NCI-H345 treated with DMSO at 0.1 percent for 48 hours (cell line): ENCODE data around the gene LPIN3.
A peak's percentile ranks its signal among the peaks of the same experiment; 100 is the strongest.

Experiments
- DNase-seq: peaks from one replicate; lab custom pipeline; 2025; ENCODE audit not compliant: unreplicated experiment; lab: John Stamatoyannopoulos, UW

LPIN3 gene

DNA sequence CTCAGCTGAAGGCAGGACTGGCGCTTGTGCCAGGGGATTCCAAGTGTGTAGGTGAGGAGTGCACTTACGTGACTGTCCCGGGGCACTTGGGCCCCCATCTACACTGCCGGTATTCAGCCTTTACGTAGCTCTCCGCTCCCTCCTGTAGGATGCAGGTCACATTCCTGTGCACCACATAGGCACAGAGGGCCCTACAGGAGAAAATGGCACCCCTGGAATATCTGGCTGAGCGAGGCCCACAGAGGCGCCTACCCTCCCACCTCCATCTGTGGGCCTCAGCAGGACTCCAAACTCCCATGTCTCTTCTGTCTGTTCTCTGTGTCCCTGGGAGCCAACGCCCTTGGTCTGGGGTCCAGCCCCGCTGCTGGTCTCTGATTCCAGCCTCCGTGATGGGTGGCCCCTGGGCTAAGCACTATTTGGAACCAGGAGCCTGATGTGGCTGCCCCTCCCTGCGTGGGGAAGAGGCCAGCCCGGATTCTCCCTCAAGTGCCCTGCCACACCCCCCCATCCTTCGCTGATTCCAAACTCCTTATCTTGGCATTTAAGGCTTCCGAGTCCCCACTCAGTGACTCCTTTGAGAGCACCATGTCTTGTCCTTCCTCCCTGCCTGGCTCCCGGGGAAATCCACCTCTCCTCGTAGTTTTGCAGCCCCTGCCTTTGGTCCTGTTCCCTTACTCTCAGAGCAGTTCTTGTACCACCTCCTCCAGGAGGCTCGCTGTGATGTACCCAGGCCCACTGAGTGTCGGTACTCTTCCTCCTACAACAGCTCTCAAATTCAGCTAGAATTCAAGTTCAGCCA, 24.5 kb downstream of the LPIN3 start:
- DNase-seq = no peak

DNA sequence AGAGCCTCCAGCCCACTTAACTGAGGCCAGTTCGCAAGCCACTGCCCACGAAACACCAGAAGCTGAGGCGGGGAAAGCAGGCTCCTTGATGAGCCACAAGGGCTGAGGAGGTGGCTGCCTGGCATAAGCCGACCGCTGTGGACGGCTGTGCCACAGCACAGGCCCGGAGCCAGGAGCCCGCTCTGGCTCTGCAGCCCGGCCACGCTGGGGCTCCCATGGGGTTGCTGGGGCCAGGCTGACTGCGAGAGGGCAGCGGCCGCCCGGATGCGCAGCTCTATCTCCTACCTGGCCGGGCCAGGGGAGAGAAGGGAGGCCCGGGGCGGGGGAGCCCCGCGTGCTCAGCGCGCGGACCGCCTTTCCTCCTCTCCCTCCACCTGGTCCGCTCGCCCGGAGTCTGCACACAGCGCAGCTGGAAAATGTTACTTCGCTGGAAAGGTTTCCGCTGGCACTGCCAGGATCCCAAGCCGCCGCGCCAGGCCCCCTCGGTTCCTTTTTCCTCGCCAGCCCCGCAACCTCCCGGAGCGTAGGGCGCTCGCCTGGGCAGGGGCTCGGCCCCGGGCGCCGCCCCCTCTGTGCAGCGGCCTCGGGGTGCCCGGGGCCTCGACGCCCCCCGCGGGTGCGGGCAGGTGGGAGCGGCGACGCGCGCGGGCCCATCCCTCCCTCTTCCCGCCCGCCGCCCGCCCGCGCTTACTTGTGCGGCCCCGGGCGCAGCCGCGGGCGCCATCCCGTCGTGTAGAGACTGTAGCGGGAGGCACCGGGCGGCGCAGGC, 25.3 kb downstream of the LPIN3 start:
- DNase-seq = no peak

DNA sequence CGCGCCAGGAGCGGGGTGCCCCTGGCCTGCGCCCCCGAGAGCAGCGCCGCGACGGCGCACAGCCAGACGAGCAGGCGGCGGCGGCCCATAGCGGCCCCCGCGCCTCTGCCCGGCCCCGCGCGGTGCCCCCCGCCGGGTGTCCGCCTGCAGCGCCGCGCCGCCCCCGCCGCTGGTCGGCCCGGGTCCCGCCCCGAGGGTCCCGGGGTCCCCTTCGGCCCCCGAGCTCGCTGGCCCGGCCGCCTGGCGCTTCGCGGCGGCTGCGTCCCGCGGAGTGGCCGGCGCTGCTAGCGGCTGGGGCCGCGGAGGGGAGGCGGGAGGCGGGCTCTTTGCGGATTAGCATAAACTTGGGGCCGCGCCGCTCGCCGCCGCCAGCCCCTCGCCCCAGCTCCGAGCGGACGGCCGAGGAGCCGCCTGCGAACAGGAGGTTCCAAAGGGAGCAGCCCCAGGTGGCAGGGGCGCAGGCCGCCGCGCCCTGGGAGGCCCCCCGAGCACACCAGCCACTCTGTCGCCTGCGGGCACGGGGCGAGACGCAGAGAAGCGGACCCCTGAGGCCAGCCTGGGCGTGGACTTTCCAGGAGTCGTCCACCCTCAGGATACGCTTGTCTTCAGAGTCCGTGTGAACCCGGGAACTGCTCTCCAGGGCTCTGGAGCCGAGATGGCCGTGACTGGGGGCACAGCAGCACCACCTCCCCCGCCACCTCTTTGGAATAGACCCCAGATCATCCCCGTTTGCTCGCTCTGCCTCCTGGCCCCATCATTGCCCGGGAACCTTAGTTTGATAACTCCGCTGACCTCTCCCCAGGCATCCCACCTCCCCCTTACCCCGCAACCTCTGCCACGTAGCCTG, 26.1 kb downstream of the LPIN3 start, which contains the start of gene EMILIN3:
TSS of gene EMILIN3 (minus strand) at position 273 of the 847 bp plus-strand sequence. CDS start at position 89, 184 bp downstream.
- DNase-seq = no peak

DNA sequence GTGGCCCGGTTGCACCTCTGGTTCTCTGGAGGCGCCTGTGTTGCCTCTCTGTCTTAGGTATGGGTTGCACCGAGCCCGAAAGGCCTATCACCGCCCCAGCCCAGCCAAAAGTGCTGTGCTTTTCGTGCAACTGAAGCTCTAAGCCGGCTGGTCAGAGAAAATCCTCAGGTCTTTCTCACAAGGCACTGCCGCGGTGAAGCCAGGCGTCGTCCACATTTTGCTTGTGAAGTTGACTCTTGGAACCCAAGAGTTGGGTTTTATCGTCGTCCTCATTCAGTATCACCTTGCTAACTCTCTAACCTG, 26.7 kb downstream of the LPIN3 start:
- no peak for DNase-seq

DNA sequence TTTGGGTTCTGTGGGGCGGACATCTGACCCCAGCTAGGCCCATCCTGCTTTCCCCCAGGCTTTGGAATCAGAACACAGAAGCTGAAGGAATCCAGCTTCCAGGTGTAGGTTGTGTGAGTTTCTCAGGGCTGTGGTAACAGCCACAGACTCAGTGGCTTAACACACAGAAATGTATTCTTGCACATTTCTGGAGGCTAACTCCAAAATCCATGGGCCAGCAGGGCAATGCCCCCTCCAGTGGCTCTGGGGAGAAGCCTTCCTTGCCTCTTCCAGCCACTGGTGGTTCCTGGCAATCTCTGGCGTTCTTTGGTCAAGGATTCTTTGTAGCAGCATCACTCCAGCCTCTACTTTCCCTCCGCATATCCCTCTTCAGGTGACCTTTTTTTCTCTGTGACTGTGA, 27.3 kb downstream of the LPIN3 start:
- DNase-seq = no peak

DNA sequence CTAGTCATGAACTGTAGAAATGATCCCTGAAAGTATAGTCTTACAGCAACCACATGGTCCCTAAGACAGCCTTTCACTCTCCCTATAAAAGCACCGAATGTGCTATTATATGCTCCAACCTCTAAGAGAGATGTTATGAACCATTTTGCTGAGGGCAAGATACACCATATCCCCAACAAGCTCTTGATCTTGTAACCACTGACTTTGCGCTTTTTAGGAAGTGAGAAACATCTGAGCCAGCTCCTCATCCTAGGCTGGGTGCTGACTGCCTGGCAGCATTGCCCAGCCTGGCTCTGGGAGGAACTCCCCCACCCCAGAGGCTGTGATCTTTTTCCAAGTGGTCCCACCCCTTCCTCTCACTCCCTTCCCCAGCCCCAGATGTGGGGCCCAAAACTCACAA, 29.1 kb downstream of the LPIN3 start:
- no peak for DNase-seq

DNA sequence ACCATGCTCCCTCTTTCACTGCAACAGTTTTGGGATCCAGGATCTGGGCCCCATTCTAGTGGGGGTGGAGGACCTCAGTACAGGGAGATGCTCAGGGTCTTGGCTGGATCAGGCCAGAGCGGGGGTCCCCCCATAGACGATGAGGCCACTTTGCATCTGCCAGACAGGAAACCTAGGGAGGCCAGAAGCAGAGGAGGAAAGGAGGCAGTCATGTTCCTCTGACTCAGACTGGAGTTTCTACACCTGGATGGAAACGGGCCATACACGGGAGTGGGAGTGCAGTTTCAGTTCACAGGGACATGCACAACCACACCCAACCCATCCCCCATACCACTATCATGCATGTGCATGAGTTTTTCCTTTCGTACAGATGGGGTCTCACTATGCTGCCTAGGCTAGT, 29.6 kb downstream of the LPIN3 start:
- DNase-seq = no peak

DNA sequence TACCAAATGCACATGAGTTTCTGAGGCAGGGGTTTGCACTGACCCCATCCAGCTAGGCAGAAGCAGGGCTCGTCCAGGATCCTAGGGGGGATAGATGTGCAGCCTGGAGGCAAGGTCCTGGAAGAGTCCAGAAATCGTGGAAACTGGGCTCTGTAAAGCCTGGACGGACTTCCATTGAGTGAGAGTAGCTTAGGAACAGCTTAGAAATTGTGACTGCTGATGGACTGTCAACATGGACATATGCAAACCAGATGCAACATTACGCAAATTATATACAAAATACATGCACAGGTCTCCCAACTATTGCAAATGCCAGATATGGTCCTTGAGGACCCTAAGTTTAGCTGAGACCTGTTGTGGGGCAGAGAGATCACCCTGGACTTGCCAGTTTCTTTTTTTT, 30.8 kb downstream of the LPIN3 start:
- no peak for DNase-seq

DNA sequence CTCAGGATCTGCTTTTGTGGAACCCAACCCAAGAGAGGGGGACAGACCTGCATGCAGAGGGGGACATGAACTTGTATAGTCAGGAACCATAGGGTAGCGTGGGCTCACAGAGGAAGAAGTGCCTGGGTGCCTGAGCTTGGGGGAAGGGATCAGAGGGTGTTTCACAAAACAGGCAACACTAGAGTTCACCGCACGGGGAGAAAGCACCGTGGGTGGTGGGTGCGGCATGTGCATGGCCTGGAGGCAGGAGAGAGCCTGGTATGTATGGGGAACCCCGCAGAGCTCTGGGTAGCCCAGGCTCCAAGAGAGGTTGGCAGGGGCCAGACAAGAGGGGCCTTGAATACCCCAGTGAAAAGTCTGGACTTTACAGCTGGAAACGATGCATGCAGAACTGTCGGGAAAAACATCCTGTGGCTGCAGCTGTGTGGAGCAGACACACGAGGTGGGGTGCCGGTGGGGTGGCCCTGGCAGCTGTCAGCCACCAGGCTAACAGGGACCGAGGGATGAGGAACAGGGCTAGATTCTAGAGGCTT, 32.7 kb downstream of the LPIN3 start:
- DNase-seq = peak; percentile 25

DNA sequence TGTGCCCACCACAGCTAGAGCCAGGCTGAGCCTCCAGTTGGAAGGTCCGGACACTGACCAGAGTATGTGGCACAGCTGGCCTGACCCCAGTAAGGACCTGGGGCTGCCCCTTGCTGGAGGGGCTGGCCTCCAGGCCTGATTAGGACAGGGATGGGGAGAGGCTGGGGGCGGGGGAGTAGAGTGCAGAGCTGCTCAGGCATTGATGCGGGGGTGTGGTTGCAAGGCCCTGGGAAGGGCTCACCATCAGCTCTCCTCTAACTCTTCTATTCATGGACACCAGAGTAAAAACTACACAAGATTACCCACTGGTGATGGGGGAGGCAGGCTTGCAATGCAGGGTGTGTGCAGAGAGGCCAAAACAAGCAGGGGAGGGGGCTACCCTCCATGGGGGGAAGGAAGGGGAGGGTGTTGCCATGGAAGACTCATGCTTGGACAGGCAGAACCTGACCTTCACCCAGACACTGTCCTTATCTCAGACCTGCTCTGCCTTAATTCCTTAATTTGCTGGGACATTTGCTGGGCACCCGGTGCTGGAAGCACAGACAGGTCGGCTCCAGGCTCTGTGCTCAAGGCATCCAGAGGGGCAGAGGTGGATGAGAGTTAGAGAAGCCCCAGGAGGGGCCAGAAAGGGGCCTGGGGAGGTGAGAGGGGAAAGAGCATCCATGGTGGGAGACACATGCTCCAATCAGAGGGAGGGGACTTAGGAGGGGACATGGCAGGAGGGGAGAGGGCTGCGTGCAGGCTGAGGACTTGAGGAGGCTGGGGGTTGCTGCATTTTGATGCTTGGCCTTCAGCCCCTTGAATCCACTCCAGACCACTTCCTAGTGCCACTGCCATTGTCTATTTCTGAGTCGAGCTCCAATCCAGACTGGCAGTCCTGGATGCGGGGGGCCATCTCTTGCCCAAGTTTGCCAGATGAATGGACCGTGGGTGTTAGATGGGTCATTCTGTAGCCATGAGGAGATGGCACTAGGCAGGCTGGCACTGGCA, 33.6 kb downstream of the LPIN3 start:
- no peak for DNase-seq

DNA sequence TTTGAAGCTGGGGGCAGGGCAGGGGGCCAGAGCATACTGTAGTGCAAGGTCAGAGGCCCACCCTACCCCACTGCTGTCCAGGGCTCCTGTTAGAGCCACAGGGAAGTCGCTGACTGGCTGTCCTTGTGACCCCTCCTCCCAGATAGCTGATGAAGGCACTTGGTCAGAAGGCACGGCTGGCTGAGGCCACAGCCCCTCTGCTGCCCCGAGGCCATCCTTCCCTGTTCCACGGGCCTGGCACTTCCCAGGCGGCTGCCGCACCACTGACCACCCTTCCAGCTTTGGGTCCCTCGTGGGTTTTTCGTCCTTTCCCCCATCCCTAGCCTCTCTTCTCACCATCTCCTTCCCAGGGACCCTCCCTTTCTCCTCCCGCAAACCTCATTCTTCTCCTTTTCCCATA, 35.2 kb downstream of the LPIN3 start:
- no peak for DNase-seq

DNA sequence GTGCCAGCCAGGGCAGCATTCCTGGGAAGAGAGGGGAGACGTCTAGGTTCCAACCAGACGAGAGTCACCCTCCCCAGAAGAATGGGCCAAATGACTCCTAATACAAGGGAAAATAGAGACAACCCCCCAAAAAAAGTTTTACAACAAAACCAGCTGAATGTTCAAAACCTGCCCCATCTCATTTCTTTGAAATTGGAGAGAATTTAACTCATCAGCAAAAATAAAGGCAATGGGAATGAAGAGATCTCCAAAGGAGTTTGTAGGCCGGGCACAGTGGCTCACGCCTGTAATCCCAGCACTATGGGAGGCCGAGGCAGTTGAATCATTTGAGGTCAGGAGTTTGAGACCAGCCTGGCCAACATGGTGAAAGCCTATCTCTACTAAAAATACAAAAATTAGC, 35.7 kb downstream of the LPIN3 start:
- no peak for DNase-seq

DNA sequence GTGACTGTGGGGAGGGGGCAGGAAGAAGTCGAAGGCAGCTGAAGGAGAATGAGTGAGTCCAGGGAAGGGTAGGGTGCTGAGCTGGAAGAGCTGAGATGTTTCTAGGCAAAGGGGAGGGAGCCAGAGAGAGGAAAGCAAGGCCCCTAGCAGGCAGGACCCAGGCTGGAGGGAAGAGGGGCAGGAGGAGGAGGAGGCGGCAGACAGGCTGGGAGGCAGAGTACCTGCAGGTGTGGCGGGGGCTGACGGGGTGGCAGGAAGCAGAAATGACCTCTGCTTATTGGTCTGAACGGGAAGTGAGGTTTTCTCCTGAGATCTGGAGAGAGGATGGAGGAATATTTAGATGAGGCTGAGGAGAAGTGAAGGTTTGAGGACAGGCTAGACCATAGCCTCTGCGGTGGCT, 36.7 kb downstream of the LPIN3 start:
- DNase-seq = no peak

DNA sequence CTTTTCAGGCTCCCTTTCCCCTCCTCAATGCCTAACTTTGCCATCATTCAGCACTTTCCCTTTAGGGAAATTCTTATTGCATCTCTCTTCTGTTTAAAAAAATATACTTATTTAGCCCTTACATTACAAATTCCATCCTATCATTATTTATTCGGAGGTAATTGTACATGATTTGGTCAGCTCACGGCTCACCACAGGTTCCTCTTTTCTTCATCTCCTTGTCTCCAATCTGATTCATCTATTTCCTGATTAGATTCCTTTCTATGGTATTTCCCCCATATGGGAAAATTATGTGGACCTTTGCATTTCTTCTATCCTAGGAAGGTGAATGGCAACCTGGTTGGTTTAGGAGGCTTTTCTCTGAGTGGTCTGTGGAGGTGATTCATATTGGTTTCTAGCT, 38.9 kb downstream of the LPIN3 start:
- DNase-seq = no peak

DNA sequence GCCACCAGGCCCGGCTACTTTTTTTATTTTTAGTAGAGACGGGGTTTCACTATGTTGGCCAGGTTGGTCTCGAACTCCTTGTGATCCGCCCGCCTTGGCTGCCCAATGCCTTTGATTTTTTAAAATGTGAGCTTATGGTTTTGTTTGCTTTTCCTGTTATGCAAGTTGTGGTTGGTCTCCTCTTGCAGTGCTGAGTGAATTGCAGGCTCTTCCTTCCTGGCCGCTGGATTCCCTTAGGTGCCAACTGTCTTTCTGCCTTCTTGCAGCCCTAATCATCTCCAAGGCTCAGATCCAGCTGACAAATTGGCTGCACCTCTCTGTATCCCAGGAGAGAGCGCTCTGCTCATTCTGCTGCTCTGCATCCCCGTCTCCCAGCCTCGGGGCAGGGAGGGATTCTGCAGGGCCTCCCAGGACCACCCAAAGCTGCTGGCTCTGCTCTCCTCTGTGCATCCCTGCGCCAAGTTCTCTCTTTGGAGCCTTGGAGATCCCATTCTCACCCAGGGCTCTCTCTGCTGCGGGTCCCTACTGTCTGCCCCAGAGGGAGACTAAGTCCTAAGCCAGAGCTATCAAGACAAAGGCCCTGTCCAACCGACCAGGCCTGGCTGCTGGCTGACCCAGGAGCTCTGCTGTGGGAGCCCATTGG, 40.1 kb downstream of the LPIN3 start:
- no peak for DNase-seq

DNA sequence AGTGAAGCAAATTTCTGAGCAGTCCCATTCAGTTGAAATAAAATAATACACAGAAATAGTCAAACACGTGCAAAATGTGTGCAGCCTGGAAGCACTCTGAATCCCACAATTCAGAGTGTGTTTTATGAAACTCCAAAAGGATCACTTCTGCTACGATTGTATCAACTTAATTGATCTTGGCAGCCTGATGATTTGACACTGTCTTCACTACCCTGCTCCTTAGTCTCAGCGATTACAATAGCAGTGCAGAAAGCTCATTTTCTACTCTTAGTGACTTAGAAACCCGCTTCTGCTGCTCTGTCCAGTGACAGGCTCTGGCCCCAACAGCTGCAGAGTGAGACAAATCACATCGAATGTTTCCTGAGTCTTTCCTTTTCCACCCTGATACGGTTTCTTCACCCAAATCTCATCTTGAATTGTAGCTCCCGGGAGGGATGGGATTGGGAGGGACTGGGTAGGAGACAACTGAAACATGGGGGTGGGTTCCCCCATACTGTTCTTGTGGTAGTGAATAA, 42.2 kb downstream of the LPIN3 start:
- DNase-seq = no peak

DNA sequence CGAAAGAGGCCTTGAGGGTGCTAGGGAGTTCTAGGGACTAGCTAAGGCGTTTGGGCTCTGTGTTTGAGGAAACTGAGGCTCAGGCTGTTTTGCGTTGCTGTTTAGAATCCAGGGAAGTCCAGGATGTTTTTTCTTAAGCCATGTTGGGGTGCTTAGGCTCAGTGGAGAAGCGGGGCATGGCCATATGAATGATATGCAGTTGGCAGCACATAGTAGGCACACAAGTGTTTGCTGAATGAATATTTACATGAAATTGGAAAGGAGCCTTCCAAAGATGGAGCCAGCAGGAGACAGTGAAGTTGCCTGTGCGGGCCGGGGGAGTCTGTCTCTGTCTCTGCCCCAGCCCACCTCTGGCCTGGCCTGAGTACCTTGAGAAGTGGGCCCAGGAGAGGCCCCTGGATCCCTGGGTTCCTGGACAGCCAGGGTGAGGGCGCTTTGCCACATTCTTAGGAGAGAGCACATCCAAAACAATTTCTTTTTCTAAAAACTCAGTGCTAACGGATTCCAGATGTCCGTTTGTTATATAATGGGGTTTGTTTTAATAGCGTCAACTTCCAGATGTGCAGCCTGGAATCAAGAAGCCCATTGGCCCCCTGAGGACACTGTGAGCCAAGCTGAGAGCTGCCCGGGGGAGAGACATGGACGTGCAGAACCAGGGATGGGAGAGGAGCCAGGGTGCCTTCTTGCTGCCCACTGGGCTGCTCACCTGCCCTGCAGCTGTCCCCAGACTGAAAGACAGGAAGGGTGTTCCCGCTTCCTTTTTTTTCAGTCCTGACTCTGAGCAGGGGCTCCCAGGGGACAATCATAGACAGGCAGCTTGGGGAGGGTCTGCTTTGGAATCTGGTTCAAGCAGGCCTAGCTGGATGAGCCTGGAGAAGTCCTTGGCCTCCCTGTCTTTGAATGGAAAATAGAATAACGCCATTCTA, 46.1 kb downstream of the LPIN3 start:
- DNase-seq = no peak

DNA sequence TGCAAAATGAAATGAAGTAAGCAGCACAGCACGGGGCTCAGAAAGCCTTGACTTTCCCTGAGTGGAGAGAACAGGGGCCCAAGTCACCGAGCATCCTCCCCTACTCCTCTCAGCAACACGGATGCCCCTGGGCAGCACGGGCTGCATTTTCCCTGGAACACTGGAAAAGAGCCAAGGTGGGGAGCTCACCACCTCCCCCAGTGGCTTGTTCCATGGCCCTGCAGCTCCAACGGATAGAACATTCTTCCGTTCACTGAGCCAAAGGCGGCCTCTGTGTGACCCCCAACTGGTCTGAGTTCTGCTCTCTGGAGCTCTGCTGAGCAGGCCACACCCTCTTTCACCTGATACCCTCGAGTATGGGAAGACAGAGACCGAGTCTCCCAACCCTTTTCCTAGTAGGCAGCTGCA, 46.8 kb downstream of the LPIN3 start:
- no peak for DNase-seq
